ENCODE data around the gene POP5.

POP5 gene

GRCh38 chr12:120588948-120589930, 8.0 kb upstream of the POP5 start:
- no peak for DNase-seq (ENCODE audit: low spot score)

GRCh38 chr12:120588371-120588770, 7.2 kb upstream of the POP5 start:
- no peak for DNase-seq (ENCODE audit: low spot score)

- DNase-seq (ENCODE audit: low spot score) = no peak
Observed at GRCh38 chr12:120586860-120587259, 5.7 kb upstream of the POP5 start.

- no peak for DNase-seq (ENCODE audit: low spot score)
Observed at GRCh38 chr12:120586206-120586605, 5.0 kb upstream of the POP5 start.

GRCh38 chr12:120584343-120585149, 3.3 kb upstream of the POP5 start:
- peak; percentile 28 for DNase-seq (ENCODE audit: low spot score)

GRCh38 chr12:120583478-120584030, 2.4 kb upstream of the POP5 start:
- DNase-seq (ENCODE audit: low spot score) = peak; percentile 60

- no peak for DNase-seq (ENCODE audit: low spot score)
Observed at GRCh38 chr12:120581998-120582397, 796 bp upstream of the POP5 start.

GRCh38 chr12:120579179-120579578, 2.0 kb downstream of the POP5 start:
- no peak for DNase-seq (ENCODE audit: low spot score)

- no peak for DNase-seq (ENCODE audit: low spot score)
Observed at GRCh38 chr12:120574106-120574505, 7.1 kb downstream of the POP5 start.

- no peak for DNase-seq (ENCODE audit: low spot score)
Observed at GRCh38 chr12:120573560-120573959, 7.6 kb downstream of the POP5 start.

- DNase-seq (ENCODE audit: low spot score) = no peak
Observed at GRCh38 chr12:120571299-120571698, 9.9 kb downstream of the POP5 start.

- no peak for DNase-seq (ENCODE audit: low spot score)
Observed at GRCh38 chr12:120563495-120563894, 17.7 kb downstream of the POP5 start.

- DNase-seq (ENCODE audit: low spot score) = no peak
Observed at GRCh38 chr12:120562906-120563305, 18.3 kb downstream of the POP5 start.

- no peak for DNase-seq (ENCODE audit: low spot score)
Observed at GRCh38 chr12:120557589-120557988, 23.6 kb downstream of the POP5 start.

GRCh38 chr12:120554678-120555077, 26.5 kb downstream of the POP5 start:
- DNase-seq (ENCODE audit: low spot score) = no peak

- DNase-seq (ENCODE audit: low spot score) = no peak
Observed at GRCh38 chr12:120546050-120546386, 35.2 kb downstream of the POP5 start.

GRCh38 chr12:120544691-120545090, 36.5 kb downstream of the POP5 start:
- DNase-seq (ENCODE audit: low spot score) = no peak

GRCh38 chr12:120542166-120542565, 39.0 kb downstream of the POP5 start:
- DNase-seq (ENCODE audit: low spot score) = no peak

- no peak for DNase-seq (ENCODE audit: low spot score)
Observed at GRCh38 chr12:120540445-120540844, 40.8 kb downstream of the POP5 start.

- no peak for DNase-seq (ENCODE audit: low spot score)
Observed at GRCh38 chr12:120539303-120539702, 41.9 kb downstream of the POP5 start.

- peak; percentile 55 for DNase-seq (ENCODE audit: low spot score)
Observed at GRCh38 chr12:120538281-120539156, 42.7 kb downstream of the POP5 start.

GRCh38 chr12:120537856-120538220, 43.4 kb downstream of the POP5 start:
- DNase-seq (ENCODE audit: low spot score) = no peak

All from SW480 (cell line).